K562 (cell line): ENCODE data around the gene TM4SF18. TPM values are rescaled to one million over a fixed set of nuclear protein-coding genes. Genes with fewer than 3 reads are reported as not detected.

ENCODE experiments used
- ARID2 ChIP-seq: fragments of 450-650 bp; IDR thresholded peaks from 2 replicates; pipeline ENCODE4 v1.6.1; 2017; ENCODE audit warnings: antibody characterized with exemption, mild to moderate bottlenecking
- CCNT2 ChIP-seq: IDR thresholded peaks from 2 replicates; pipeline ENCODE4 v1.6.1; 2011; ENCODE audit warnings: borderline replicate concordance, low read depth, mild to moderate bottlenecking, moderate library complexity, mixed read lengths, low read length; ENCODE audit not compliant: insufficient read length; ENCODE audit errors: extremely low read depth
- CHD2 ChIP-seq: IDR thresholded peaks from 2 replicates; pipeline ENCODE4 v1.6.1; 2011; ENCODE audit warnings: low read depth, low read length
- HIVEP1 ChIP-seq: fragments of 250-450 bp; sonication (Bioruptor Pico); IDR thresholded peaks from 2 replicates; pipeline ENCODE4 v1.4.0; 2020; ENCODE audit warnings: mild to moderate bottlenecking
- HNRNPK ChIP-seq: fragments of 200-400 bp; formaldehyde crosslinking; IDR thresholded peaks from one replicate; pipeline ENCODE4 v1.6.1; 2018; ENCODE audit warnings: mild to moderate bottlenecking, low read depth, low read length; ENCODE audit not compliant: poor library complexity, severe bottlenecking
- ZFP1 ChIP-seq: fragments of 450-650 bp; formaldehyde crosslinking; IDR thresholded peaks from 2 replicates; pipeline ENCODE4 v1.4.0; 2020; ENCODE audit warnings: mild to moderate bottlenecking, mixed read lengths
- ZNF584 ChIP-seq: fragments of 200-800 bp; sonication (Bioruptor generic); IDR thresholded peaks from 2 replicates; pipeline ENCODE4 v1.6.1; 2016; ENCODE audit warnings: low read depth, mild to moderate bottlenecking, missing genetic modification characterization, missing compliant biosample characterization
- polyA plus RNA-seq, 8 experiments: library from polyadenylated mRNA; depleted of rRNA in 4 of 8; stranded (reverse) in 5 of 8; unstranded in 3 of 8; fragments of >200 nt; fragmentation: Nextera tagmentation in 2 of 8; fragmentation: Illumina TruSeq in 1 of 8; extraction: Ambion mirVana in 2 of 8; extraction: Trizol in 1 of 8; gene quantifications; 2 replicates each; pipeline versions ENCODE4 v1.2.1 to v1.2.3, GENCODE V29; 2011 to 2014; ENCODE audit warnings: inconsistent platforms in 1 of 8, missing spikeins in 1 of 8
- total RNA-seq, 7 experiments: library from RNA; depleted of rRNA in 6 of 7; stranded (reverse); fragments of >200 nt in 6 of 7; fragmentation: Illumina TruSeq in 2 of 7; extraction: Trizol in 2 of 7; gene quantifications; 2 replicates each; pipeline versions ENCODE4 v1.2.1 to v1.2.3, GENCODE V29; 2011 to 2021; ENCODE audit warnings: low replicate concordance in 1 of 7
- TF ChIP-seq, protein P1 (sequence below): fragments of 450-650 bp; formaldehyde crosslinking; IDR thresholded peaks from 2 replicates; pipeline ENCODE4 v1.4.0; 2020; ENCODE audit warnings: mild to moderate bottlenecking, moderate library complexity
- TF ChIP-seq, protein P2 (sequence below): sonication (generic); formaldehyde crosslinking; IDR thresholded peaks from 2 replicates; pipeline ENCODE4 v1.8.1; 2023; ENCODE audit warnings: missing genetic modification reagents, mild to moderate bottlenecking, borderline replicate concordance
- TF ChIP-seq, protein P3 (sequence below): fragments of 450-650 bp; IDR thresholded peaks from 2 replicates; pipeline ENCODE4 v1.6.1; 2016; ENCODE audit warnings: low read depth

Gene TM4SF18
- total and polyA plus RNA-seq, 9 of the 15 experiments (the other 6 are each of a cell fraction or from before 2014, with no cell fraction given): not detected

DNA sequence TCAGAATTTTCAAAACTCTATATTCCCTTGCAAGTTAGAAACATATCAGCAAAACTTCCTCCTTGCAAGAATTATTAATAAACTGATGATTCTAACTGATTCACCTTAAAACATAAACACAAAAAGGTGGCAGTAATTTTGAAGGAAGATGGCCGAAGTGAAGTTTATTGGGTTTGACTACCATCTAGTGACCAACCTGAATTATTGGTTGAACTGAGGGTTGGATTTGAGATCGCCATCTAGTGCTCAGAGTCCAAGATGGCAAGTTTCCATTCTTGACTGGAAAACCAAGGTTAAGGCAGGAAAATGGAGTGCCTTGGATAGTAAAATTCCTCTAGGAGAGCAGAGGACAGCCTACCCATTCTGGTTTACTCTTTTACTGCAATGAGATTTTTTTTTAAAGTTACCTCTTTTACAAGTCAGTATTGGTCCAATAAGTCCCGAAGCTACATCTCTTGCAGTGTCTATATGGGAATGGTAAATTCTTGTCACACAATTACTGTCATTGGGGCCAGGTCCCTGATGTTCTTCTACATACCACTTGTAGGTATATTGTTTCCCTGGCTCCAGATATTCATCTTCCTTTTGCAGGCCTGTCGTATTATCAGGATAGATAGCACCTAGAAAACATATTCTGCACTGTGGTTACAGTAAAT is 60.2 kb downstream of the TM4SF18 start (continued):
- TF ChIP-seq, protein P1, sequence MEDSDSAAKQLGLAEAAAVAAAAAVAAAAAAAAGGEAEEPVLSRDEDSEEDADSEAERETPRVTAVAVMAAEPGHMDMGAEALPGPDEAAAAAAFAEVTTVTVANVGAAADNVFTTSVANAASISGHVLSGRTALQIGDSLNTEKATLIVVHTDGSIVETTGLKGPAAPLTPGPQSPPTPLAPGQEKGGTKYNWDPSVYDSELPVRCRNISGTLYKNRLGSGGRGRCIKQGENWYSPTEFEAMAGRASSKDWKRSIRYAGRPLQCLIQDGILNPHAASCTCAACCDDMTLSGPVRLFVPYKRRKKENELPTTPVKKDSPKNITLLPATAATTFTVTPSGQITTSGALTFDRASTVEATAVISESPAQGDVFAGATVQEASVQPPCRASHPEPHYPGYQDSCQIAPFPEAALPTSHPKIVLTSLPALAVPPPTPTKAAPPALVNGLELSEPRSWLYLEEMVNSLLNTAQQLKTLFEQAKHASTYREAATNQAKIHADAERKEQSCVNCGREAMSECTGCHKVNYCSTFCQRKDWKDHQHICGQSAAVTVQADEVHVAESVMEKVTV (CRISPR knock-in tag): peak; percentile 99
- TF ChIP-seq ZNF584 (CRISPR knock-in tag) (no peak), CHD2 (no peak), HIVEP1 (CRISPR knock-in tag) (no peak), HNRNPK (no peak), CCNT2 (no peak), ARID2 (peak; percentile 92), ZFP1 (CRISPR knock-in tag) (no peak)
- TF ChIP-seq, protein P2, sequence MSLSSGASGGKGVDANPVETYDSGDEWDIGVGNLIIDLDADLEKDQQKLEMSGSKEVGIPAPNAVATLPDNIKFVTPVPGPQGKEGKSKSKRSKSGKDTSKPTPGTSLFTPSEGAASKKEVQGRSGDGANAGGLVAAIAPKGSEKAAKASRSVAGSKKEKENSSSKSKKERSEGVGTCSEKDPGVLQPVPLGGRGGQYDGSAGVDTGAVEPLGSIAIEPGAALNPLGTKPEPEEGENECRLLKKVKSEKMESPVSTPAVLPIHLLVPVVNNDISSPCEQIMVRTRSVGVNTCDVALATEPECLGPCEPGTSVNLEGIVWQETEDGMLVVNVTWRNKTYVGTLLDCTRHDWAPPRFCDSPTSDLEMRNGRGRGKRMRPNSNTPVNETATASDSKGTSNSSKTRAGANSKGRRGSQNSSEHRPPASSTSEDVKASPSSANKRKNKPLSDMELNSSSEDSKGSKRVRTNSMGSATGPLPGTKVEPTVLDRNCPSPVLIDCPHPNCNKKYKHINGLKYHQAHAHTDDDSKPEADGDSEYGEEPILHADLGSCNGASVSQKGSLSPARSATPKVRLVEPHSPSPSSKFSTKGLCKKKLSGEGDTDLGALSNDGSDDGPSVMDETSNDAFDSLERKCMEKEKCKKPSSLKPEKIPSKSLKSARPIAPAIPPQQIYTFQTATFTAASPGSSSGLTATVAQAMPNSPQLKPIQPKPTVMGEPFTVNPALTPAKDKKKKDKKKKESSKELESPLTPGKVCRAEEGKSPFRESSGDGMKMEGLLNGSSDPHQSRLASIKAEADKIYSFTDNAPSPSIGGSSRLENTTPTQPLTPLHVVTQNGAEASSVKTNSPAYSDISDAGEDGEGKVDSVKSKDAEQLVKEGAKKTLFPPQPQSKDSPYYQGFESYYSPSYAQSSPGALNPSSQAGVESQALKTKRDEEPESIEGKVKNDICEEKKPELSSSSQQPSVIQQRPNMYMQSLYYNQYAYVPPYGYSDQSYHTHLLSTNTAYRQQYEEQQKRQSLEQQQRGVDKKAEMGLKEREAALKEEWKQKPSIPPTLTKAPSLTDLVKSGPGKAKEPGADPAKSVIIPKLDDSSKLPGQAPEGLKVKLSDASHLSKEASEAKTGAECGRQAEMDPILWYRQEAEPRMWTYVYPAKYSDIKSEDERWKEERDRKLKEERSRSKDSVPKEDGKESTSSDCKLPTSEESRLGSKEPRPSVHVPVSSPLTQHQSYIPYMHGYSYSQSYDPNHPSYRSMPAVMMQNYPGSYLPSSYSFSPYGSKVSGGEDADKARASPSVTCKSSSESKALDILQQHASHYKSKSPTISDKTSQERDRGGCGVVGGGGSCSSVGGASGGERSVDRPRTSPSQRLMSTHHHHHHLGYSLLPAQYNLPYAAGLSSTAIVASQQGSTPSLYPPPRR: no peak
- TF ChIP-seq, protein P3, sequence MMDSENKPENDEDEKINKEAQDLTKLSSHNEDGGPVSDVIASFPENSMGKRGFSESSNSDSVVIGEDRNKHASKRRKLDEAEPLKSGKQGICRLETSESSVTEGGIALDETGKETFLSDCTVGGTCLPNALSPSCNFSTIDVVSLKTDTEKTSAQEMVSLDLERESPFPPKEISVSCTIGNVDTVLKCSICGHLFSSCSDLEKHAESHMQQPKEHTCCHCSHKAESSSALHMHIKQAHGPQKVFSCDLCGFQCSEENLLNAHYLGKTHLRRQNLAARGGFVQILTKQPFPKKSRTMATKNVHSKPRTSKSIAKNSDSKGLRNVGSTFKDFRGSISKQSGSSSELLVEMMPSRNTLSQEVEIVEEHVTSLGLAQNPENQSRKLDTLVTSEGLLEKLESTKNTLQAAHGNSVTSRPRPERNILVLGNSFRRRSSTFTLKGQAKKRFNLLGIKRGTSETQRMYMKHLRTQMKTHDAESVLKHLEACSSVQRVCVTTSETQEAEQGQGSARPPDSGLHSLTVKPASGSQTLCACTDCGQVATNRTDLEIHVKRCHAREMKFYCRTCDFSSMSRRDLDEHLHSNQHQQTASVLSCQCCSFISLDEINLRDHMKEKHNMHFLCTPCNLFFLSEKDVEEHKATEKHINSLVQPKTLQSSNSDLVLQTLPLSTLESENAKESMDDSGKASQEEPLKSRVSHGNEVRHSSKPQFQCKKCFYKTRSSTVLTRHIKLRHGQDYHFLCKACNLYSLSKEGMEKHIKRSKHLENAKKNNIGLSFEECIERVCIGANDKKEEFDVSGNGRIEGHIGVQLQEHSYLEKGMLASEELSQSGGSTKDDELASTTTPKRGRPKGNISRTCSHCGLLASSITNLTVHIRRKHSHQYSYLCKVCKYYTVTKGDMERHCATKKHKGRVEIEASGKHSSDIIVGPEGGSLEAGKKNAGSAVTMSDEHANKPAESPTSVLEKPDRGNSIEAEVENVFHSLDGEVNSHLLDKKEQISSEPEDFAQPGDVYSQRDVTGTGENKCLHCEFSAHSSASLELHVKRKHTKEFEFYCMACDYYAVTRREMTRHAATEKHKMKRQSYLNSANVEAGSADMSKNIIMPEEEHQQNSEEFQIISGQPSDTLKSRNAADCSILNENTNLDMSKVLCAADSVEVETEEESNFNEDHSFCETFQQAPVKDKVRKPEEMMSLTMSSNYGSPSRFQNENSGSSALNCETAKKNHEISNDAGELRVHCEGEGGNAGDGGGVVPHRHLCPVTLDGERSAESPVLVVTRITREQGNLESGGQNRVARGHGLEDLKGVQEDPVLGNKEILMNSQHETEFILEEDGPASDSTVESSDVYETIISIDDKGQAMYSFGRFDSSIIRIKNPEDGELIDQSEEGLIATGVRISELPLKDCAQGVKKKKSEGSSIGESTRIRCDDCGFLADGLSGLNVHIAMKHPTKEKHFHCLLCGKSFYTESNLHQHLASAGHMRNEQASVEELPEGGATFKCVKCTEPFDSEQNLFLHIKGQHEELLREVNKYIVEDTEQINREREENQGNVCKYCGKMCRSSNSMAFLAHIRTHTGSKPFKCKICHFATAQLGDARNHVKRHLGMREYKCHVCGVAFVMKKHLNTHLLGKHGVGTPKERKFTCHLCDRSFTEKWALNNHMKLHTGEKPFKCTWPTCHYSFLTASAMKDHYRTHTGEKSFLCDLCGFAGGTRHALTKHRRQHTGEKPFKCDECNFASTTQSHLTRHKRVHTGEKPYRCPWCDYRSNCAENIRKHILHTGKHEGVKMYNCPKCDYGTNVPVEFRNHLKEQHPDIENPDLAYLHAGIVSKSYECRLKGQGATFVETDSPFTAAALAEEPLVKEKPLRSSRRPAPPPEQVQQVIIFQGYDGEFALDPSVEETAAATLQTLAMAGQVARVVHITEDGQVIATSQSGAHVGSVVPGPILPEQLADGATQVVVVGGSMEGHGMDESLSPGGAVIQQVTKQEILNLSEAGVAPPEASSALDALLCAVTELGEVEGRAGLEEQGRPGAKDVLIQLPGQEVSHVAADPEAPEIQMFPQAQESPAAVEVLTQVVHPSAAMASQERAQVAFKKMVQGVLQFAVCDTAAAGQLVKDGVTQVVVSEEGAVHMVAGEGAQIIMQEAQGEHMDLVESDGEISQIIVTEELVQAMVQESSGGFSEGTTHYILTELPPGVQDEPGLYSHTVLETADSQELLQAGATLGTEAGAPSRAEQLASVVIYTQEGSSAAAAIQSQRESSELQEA: no peak
